Hematopoietic multipotent progenitor cell treated with erythropoietin and hydrocortisone succinate and interleukin-3 and kit ligand, for 6 days (in vitro differentiated cells): ENCODE measurements around the gene CIZ1.

ENCODE experiments used
- DNase-seq: peaks from one replicate; pipeline ENCODE4 v3.0.0-alpha.2; 2015

CIZ1 gene

DNA sequence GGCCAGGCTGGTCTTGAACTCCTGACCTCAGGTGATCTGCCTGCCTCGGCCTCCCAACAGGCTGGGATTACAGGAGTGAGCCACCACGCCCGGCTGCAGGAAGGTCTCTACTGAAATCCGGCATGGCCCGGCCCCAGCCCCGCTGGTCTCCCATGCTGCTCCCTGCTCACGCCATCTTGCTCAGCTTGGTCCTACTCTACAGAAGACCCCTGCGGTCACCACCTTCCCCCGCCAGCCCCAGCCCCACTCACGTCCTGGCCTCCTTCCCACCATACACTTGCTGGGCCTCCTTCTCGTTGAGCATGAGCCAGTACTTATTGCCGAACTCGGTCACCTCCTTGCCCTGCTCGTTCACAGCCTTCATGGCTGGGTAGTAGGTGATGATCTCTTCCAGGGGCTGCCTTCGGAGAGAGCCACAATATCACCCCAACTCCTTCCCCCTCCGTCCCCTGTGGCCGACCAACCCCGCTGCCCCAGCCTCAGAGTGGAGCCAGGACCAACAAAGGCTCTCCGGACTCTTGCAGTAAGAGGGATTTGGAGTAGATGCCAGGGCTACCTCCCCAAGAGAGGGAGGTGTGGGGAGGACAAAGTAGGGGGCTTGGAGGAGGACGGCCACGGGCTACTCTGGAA, 67.8 kb downstream of the CIZ1 start:
- DNase-seq: no peak

DNA sequence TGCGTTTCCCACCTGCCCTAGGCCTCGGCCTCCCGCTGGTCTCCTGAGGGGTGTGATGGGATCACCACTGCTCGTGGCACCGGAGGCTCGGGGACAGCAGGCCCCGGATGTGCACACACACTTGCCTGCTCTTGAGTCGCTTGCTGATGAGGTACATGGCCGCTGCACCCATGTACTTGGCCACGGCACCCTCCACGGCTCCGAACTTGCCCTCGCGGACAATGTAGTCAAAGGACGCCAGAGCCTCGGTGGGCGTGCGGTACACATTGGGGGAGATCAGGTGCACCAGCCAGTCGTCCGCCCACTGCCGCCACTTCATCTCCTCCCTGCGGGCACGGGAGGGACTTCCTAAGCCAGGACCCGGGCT, 68.6 kb downstream of the CIZ1 start:
- DNase-seq: no peak

DNA sequence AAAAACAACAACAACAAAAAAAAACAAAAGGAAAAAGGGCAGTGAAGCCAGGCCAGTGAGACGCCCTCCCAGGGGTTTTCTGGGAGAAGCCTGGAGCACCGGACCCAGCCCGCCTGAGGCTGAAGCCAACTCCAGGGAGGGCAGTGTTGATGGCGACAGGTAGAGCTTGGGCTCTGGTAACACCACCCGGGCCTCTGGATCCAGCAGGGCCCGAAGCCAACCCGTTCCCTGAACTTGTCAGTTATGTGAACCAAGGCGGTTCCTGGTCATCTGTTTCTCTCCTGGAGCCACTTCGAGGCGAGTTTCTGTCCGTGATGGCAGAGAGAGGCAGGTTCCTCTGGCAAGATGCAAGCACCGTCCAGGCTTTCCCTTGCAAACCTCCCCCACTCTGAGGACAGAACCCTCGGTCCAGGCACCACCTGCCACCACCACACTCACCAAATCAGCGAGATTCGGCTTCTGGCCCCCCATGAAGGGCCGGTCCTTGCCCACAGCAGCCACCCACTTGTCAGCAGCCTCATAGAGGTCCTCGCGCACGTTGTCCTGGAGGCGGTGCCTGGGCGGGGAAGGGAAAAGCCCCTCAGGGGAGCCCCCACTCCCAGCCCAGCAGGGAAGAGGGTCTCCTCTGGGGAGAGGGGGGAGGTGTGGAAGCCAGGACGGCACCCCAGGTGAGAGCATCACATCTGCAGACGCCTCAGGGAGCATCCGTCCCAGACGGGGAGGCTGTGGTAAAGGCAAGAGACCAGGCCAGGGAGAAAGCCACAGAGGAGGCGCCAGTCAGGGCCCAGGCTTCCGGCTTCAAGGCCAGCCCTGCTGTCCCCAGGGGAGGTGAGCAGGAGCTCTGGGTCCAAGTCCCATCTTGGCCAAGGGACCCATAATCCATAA, 69.2 kb downstream of the CIZ1 start:
- DNase-seq: no peak

DNA sequence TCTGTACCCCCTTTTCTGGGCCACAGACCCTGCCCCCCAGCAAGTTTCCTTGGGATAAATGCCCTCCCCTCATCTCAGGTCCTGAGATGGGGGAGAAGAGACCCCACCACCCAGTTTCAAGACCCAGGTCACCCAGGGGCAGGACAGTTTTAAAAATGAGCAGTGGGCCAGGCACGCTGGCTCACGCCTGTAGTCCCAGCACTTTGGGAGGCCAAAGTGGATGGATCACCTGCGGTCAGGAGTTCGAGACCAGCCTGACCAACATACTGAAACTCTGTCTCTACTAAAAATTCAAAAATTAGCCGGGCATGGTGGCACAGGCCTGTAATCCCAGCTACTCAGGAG, 69.9 kb downstream of the CIZ1 start:
- DNase-seq: no peak

DNA sequence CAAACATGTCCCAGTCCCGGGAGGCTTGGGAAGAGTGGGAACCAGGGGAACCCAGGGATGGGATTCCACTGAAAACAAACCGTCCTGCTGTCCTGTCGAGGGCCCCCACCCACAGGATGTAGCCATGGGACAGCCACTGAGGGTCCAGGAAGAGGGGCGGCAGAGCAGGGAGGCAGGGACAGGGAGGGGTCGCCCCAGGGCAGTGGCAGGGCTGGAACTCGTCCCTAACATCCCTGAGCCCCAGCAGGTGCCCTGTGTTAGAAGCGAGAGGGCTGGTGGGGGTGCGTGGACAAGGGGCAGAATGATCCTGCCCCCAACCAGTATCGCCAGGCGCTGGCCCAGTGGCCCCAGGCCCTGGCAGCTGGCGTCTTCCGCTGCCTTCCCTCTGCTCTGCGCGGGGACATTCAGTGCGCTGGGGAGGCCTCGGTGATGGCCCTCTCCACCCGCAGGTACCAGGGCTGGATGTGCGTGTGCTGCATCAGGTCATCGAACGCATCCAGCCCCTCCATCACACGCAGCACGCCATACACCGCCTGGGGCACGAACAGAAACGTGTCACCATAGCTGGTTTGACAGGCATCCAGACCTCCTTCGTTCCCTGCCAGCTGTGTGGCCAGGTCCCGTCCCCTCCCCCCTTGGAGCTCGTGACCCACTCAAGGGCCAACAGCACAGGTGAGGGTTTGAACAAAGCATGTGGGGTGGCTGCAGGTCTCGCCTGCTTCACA, 70.5 kb downstream of the CIZ1 start:
- DNase-seq: no peak

DNA sequence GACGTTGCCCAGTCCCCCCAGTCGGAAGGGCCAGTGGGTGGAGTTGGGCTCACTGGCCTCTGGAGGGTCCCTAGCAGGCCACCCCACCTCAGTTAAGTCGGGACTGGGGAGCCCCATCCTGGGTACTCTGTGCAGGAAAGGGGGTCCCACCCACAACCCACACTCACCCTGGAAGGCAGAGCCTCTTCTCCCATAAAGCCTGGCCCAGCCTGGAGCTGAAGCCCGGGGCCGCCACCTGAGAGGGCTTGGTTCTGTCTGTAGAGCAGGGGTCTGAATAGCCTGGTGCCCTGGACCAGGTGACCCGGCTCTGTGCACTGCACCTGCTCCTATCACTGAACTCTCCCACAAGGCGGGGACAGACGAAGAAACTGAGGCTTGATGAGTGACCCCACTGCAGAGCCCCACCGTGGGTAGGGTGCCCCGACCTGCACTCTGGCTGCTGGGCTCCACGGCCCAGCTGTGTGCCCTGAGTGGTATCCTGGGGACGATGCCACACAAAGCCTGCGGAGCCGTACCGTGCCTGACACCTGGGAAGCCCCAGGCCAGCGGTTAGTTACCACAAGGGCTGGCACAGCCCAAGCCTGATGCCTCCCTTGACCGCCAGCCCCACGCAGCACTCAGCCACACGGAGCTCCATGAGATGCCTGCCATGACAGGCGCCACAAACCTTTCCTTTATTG, 71.2 kb downstream of the CIZ1 start:
- DNase-seq: no peak

DNA sequence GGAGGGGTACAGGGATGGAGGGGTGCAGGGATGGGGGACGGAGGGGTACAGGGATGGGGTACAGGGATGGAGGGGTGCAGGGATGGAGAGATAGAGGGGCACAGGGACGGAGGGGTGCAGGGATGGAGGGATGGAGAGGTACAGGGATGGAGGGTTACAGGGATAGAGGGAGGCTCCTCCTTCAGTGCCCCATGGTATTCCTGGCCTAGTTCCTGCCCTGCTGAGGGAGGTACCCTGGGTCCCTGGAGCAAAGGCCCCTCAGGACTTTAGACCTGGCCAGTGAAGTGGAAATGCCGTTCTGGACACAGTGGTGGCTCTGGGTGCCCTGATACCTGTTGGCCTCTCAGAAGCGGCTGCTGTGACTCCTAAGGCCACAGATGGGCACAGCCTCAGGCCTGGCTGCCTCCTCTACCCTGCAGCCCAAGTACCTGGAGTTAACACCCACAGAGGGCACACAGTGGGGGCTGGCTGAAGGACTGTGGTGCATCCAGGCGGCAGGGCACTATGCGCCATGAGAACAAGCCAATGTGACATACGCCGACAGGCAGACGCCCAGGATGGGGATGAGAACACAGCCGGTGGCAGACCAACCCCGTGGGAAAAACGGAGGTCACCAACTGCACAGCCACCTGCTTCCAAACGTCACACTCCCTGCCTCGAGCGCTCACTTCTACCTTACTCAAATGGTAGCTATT, 72.3 kb downstream of the CIZ1 start:
- no peak for DNase-seq

DNA sequence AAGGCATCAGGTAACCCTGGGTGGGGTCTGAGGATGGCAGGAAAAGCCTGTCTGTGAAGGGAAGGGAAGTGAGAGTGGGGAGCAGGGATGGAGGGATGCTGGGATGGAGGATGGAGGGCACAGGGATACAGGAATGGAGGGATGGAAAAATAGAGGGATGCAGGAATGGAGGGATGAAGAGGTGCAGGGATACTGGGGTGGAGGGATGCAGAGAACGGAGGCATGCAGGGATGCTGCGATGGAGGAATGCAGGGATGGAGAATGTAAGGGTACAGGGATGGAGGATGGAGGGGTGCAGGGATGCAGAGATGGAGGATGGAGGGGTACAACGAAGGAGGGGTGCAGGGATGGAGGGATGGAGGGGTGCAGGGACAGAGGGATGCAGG, 72.9 kb downstream of the CIZ1 start:
- no peak for DNase-seq

DNA sequence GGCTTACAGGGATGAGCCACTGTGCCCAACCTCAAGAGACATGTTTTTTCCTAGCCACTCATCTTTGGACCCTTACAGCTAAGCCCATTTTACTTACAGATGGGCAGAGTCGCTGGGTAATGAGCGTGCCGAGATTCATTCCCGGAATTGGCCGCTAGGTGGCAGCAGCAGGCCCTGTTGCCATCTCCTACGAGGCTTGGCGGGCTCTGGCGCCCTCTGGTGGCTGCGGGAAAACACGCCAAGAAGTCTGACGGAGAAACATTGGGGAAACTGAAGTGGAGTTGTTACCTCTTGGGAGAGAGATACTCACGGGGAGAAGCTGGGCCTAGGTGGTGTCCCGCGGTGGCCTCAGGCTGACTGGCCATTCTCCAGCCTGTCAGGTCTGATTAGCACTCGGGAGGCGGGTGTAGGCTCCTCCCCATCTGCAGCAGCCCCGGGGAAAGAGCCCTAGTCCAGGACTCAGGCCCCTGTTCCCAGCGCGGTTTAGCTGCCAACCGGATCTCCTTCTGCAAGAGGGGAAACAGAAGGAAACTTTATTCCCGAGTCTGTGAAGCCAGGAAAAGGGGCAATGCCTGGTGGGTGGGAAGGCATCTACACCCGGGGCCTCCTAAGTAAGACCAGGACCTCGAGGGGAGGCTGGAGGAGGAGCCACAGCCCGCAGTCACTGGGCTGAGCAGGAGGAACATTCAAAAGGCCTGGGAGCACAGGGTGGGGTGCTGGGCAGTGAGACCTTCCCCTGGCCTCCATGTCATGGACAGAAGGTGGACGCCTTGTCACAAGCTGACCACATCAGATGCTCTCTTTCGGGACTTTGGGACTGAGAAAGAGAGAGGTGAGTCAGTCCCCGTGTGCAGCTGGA, 73.5 kb downstream of the CIZ1 start:
- peak; percentile 92 for DNase-seq

DNA sequence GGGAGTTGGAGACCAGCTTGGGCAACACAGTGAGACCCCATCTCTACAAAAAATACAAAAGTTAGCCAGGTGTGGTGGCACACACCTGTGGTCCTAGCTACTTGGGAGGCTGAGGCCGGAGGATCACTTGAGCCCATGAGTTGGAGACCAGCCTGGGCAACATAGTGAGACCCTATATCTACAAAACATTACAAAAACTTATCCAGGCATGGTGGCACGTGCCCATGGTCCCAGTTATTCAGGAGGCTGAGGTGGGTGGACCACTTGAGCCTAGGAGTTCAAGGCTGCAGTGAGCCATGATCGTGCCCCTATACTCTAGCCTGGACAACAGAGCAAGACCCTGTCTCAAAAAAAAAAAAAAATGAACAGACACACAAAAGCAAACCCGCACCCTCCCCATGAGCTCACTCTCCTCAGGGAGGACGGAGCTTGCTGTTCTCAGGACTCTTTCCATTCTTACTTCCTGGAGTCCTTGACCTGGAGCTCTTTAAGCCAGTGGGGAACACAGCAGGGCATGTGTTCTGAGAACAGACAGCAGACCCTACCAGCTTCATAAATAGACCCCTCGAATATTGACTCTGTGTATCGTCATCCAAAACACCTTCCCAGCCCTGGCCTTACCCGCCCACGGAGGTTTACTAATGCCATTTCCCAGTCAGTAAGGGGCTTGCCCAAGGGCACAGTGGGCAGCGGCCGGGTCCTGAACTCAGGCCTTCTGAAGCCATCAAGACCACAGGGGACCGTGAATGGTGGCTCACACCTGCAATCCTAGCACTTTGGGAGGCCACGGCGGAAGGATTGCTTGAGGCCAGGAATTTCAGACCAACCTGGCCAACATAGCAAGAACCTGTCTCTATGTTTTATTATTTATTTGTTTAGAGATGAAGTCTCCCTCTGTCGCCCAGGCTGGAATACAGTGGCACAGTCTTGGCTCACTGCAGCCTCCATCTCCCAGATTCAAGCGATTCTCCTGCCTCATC, 75.0 kb downstream of the CIZ1 start:
- DNase-seq: no peak
